ENCODE data around the gene PLXDC1. TPM values are rescaled to one million over a fixed set of nuclear protein-coding genes. Genes with fewer than 3 reads are reported as not detected.

The PLXDC1 gene
- total and polyA plus RNA-seq, 12 donors: 7.3 to 21.3 (median 11.2) TPM

- Histone ChIP-seq H3K27me3 (peaks cover 0 to 8% (median 0%) of the 10 kb centered on the region in 7 donors), H3K36me3 (no peaks in the 10 kb centered on the region), H3K4me3 (peak overlapping the region; percentile 32 to 63 (median 58)), H3K4me1 (peaks cover 0 to 46% (median 38%) of the 10 kb centered on the region in 9 donors), H3K9me3 (peaks cover 0 to 4% (median 0%) of the 10 kb centered on the region in 11 donors), H3K27ac (peak overlapping the region in 7 of 10 donors; percentile 5 to 63 (median 36))
- TF ChIP-seq, protein P1, sequence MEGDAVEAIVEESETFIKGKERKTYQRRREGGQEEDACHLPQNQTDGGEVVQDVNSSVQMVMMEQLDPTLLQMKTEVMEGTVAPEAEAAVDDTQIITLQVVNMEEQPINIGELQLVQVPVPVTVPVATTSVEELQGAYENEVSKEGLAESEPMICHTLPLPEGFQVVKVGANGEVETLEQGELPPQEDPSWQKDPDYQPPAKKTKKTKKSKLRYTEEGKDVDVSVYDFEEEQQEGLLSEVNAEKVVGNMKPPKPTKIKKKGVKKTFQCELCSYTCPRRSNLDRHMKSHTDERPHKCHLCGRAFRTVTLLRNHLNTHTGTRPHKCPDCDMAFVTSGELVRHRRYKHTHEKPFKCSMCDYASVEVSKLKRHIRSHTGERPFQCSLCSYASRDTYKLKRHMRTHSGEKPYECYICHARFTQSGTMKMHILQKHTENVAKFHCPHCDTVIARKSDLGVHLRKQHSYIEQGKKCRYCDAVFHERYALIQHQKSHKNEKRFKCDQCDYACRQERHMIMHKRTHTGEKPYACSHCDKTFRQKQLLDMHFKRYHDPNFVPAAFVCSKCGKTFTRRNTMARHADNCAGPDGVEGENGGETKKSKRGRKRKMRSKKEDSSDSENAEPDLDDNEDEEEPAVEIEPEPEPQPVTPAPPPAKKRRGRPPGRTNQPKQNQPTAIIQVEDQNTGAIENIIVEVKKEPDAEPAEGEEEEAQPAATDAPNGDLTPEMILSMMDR (IDR thresholded peaks at IDR 0.05): no peak
- ATAC-seq (peak in 4 of 8 donors; percentile 9 to 31 (median 20)), DNase-seq (no peak)
- intact Hi-C loops (cut with DNase I): loop anchor here in 4 of 10 donors (10.0 kb wide), 2 partner anchors 69 to 79 kb away; no protein-coding TSS in a partner anchor
- 9 to 18% methylated on average over 51 of the region's 51 CpGs for WGBS, 2 donors
Observed at GRCh38 chr17:39165178-39165840, 13.9 kb upstream of the PLXDC1 start.

GRCh38 chr17:39164675-39165143 is 13.3 kb upstream of the PLXDC1 start:
- TF ChIP-seq, protein P1 (IDR thresholded peaks at IDR 0.05): peak; percentile 66 to 93 (median 79)
- DNase-seq (peak; percentile 90 to 95), ATAC-seq (peak; percentile 86 to 94 (median 92))
- Histone ChIP-seq H3K36me3 (no peaks in the 10 kb centered on the region), H3K9me3 (peaks cover 0 to 4% (median 0%) of the 10 kb centered on the region in 11 donors), H3K4me1 (peaks cover 0 to 46% (median 38%) of the 10 kb centered on the region in 9 donors), H3K27me3 (peaks cover 0 to 8% (median 0%) of the 10 kb centered on the region in 7 donors), H3K27ac (peak overlapping the region in 7 of 10 donors; percentile 11 to 63 (median 36)), H3K4me3 (peak overlapping the region; percentile 32 to 63 (median 58))
- 0% methylated on average over 15 of the region's 15 CpGs for WGBS, 2 donors
- intact Hi-C loops (cut with DNase I): loop anchor here in 4 of 10 donors (10.0 kb wide), 2 partner anchors 70 to 80 kb away; no protein-coding TSS in a partner anchor

- ATAC-seq: no peak
- Histone ChIP-seq H3K4me1 (peaks cover 2 to 34% (median 28%) of the 10 kb centered on the region in 9 donors), H3K27ac (no peak overlapping the region), H3K9me3 (no peaks in the 10 kb centered on the region), H3K27me3 (peaks cover 0 to 8% (median 0%) of the 10 kb centered on the region in 7 donors), H3K36me3 (no peaks in the 10 kb centered on the region), H3K4me3 (no peak overlapping the region)
- intact Hi-C loops (cut with DNase I): loop anchor here in 4 of 10 donors (10.0 kb wide), 2 partner anchors 73 to 83 kb away; no protein-coding TSS in a partner anchor
- 77 to 87% methylated on average over 2 of the region's 2 CpGs for WGBS, 2 donors
- TF ChIP-seq, protein P1 (IDR thresholded peaks at IDR 0.05): no peak
- no peak for DNase-seq
Observed at GRCh38 chr17:39161962-39162361, 10.5 kb upstream of the PLXDC1 start.

GRCh38 chr17:39158623-39159022 is 7.2 kb upstream of the PLXDC1 start:
- Histone ChIP-seq H3K4me1 (peaks cover 0 to 19% (median 0%) of the 10 kb centered on the region in 9 donors), H3K27ac (no peak overlapping the region), H3K9me3 (no peaks in the 10 kb centered on the region), H3K36me3 (no peaks in the 10 kb centered on the region), H3K27me3 (peaks cover 0 to 3% (median 0%) of the 10 kb centered on the region in 7 donors), H3K4me3 (no peak overlapping the region)
- 90 to 95% methylated on average over 2 of the region's 2 CpGs for WGBS, 2 donors
- TF ChIP-seq, protein P1 (IDR thresholded peaks at IDR 0.05): no peak
- DNase-seq (no peak), ATAC-seq (no peak)
- intact Hi-C loops (cut with DNase I): loop anchor here in 1 of 10 donors (10.0 kb wide), 1 partner anchor 284 kb away; the partner anchor contains the start of gene LASP1
